B cell (primary cell): ENCODE measurements around the gene KCNC3. TPM values are rescaled to one million over a fixed set of nuclear protein-coding genes. Genes with fewer than 3 reads are reported as not detected.

Experiments used
- ATAC-seq: fragments of 200-7000 bp; cut with Tn5 transposase; one replicate; pipeline ENCODE4 v1.10.0; 2021; ENCODE audit warnings: low read depth, mild to moderate bottlenecking, moderate number of reproducible peaks, moderate library complexity
- CTCF ChIA-PET: fragments of 350-600 bp; sonication (Branson Sonifier 250); formaldehyde crosslinking; loops from one replicate; lab custom pipeline; 2021; ENCODE audit warnings: antibody characterized with exemption, inconsistent platforms; lab: Charles Lee
- POLR2A ChIA-PET: fragments of 350-600 bp; sonication (Branson Sonifier 250); formaldehyde crosslinking; loops from one replicate; lab custom pipeline; 2021; ENCODE audit warnings: antibody characterized with exemption; lab: Charles Lee
- DNase-seq: peaks from one replicate; pipeline ENCODE4 v3.0.0; 2013
- H2AFZ ChIP-seq: 2 replicates; pipeline ENCODE4 v1.6.1; 2012; ENCODE audit warnings: mild to moderate bottlenecking, low read depth, low read length; ENCODE audit not compliant: insufficient read depth, poor library complexity, severe bottlenecking
- H3K27ac ChIP-seq, 2 donors: 1 replicate in 1 of 2; 2 replicates in 1 of 2; pipeline ENCODE4 v1.5.1; 2012 to 2013; ENCODE audit warnings: low read length in 2 of 2, mild to moderate bottlenecking in 2 of 2, moderate library complexity in 1 of 2
- H3K27me3 ChIP-seq, 4 experiments: fragments of 200-600 bp in 1 of 4; sonication (generic) in 1 of 4; replicated peaks in 1 of 4; 1 replicate in 2 of 4; 2 replicates in 2 of 4; pipeline versions ENCODE4 v1.6.1 to v1.7.0; 2013 to 2016; ENCODE audit warnings: low read length in 3 of 4, mild to moderate bottlenecking in 2 of 4, mixed read lengths in 1 of 4, moderate library complexity in 1 of 4; ENCODE audit not compliant: insufficient read depth in 4 of 4, control insufficient read depth in 3 of 4; ENCODE audit errors: control extremely low read depth in 1 of 4
- H3K36me3 ChIP-seq, 2 experiments: replicated peaks in 1 of 2; 1 replicate in 1 of 2; 2 replicates in 1 of 2; pipeline versions ENCODE4 v1.6.1 to v1.7.1; 2013; ENCODE audit warnings: low read length in 1 of 2; ENCODE audit not compliant: insufficient read depth in 2 of 2, control insufficient read depth in 1 of 2; ENCODE audit errors: control extremely low read depth in 1 of 2, extremely low read depth in 1 of 2
- H3K4me1 ChIP-seq, 2 donors: fragments of 200-600 bp in 1 of 2; sonication (generic) in 1 of 2; 1 replicate in 1 of 2; 2 replicates in 1 of 2; pipeline versions ENCODE4 v1.5.1 to v1.6.1; 2013 to 2017; ENCODE audit warnings: low read length in 2 of 2; ENCODE audit not compliant: control insufficient read depth in 2 of 2, insufficient read depth in 2 of 2
- H3K4me2 ChIP-seq: replicated peaks from 2 replicates; pipeline ENCODE3; 2012; ENCODE audit warnings: mild to moderate bottlenecking, low read depth, low read length; ENCODE audit not compliant: poor library complexity, severe bottlenecking
- H3K4me3 ChIP-seq, 5 experiments: fragments of 200-600 bp in 1 of 5; sonication (generic) in 1 of 5; 1 replicate in 3 of 5; 2 replicates in 2 of 5; pipeline versions ENCODE4 v1.5.1 to v1.7.0; 2011 to 2016; ENCODE audit warnings: low read length in 4 of 5, mild to moderate bottlenecking in 4 of 5, low read depth in 2 of 5, control low read depth in 1 of 5, moderate library complexity in 1 of 5; ENCODE audit not compliant: insufficient read depth in 1 of 5; ENCODE audit errors: control extremely low read depth in 1 of 5, extremely low read depth in 1 of 5
- H3K79me2 ChIP-seq: fragments of 200-600 bp; sonication (generic); one replicate; pipeline ENCODE4 v1.6.0; 2016; ENCODE audit warnings: low read length; ENCODE audit not compliant: control insufficient read depth, insufficient read depth
- H3K9ac ChIP-seq: fragments of 200-600 bp; sonication (generic); 2 replicates; pipeline ENCODE4 v1.6.1; 2017; ENCODE audit warnings: mild to moderate bottlenecking, low read length, moderate library complexity
- H3K9me3 ChIP-seq, 3 donors: one replicate each; pipeline versions ENCODE4 v1.6.1 to v1.7.1; 2013; ENCODE audit warnings: low read length in 2 of 3; ENCODE audit not compliant: control insufficient read depth in 2 of 3, insufficient read depth in 1 of 3; ENCODE audit errors: control extremely low read depth in 1 of 3
- H4K20me1 ChIP-seq: 2 replicates; pipeline ENCODE4 v1.6.0; 2012; ENCODE audit warnings: mild to moderate bottlenecking, low read length; ENCODE audit not compliant: insufficient read depth, control insufficient read depth, poor library complexity, severe bottlenecking
- H3K27ac Mint-ChIP-seq: one replicate; pipeline ENCODE4 v1.8.0; 2021; ENCODE audit warnings: mixed read lengths
- H3K27me3 Mint-ChIP-seq: one replicate; pipeline ENCODE4 v1.8.0; 2021; ENCODE audit warnings: mixed read lengths
- H3K4me1 Mint-ChIP-seq: one replicate; pipeline ENCODE4 v1.8.0; 2021; ENCODE audit warnings: mixed read lengths
- H3K4me3 Mint-ChIP-seq: one replicate; pipeline ENCODE4 v1.8.0; 2021; ENCODE audit warnings: mixed read lengths
- H3K9me3 Mint-ChIP-seq: one replicate; pipeline ENCODE4 v1.8.0; 2022; ENCODE audit warnings: mixed read lengths; ENCODE audit not compliant: insufficient read depth
- EZH2 ChIP-seq: IDR thresholded peaks from 2 replicates; pipeline ENCODE4 v1.6.1; 2012; ENCODE audit warnings: borderline replicate concordance, low read depth, mild to moderate bottlenecking, moderate library complexity, low read length; ENCODE audit not compliant: insufficient read depth, poor library complexity, severe bottlenecking
- WGBS: methylation state at CpG from one replicate; pipeline ENCODE4 v1.1.5; 2013; ENCODE audit warnings: missing lambda C conversion rate; ENCODE audit not compliant: insufficient coverage; 5-methylcytosine and 5-hydroxymethylcytosine counted together
- intact Hi-C: fragments of 100-400 bp; cut with micrococcal nuclease; formaldehyde crosslinking; loops from one replicate; pipeline ENCODE4 v1.10.0; 2022
- polyA plus RNA-seq: library from polyadenylated mRNA; depleted of rRNA; stranded (reverse); fragments of >200 nt; gene quantifications from 2 replicates; pipeline ENCODE4 v1.2.3, GENCODE V29; 2012
- total RNA-seq, 2 donors: library from RNA; stranded (reverse); fragments of 120-200 nt in 1 of 2; gene quantifications; 1 replicate in 1 of 2; 2 replicates in 1 of 2; pipeline versions ENCODE4 v1.2.3 to v1.2.4, GENCODE V29; 2013 to 2022
- TF ChIP-seq, protein P1 (sequence below): fragments of 200-600 bp; IDR thresholded peaks from one replicate; pipeline ENCODE4 v1.8.0; 2022; ENCODE audit warnings: antibody characterized with exemption, mild to moderate bottlenecking

The KCNC3 gene
- total and polyA plus RNA-seq, 2 donors (not counting 1 experiment from before 2014, with no cell fraction given): 12.3 to 23.0 TPM

DNA sequence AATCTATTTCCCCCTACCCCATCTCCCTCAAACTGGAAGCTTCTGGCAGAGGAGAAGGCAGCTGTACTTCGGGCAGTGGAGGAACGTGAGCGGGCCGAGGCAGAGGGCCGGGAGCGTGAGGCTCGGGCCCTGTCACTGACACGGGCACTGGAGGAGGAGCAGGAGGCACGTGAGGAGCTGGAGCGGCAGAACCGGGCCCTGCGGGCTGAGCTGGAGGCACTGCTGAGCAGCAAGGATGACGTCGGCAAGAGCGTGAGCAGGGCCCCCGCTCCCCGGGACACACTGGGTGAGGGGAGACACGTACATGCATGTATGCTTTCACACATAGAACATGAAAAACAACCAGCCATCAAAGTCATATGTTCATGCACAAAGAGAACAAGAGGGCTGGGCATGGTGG lies 42.7 kb downstream of the KCNC3 start:
- Histone ChIP-seq H3K4me1 (no peaks in the 10 kb centered on the region), H3K27ac (no peak overlapping the region), H3K9ac (no peak overlapping the region), H4K20me1 (no peaks in the 10 kb centered on the region), H3K9me3 (peaks cover 2 to 43% (median 21%) of the 10 kb centered on the region in 3 donors), H3K79me2 (no peaks in the 10 kb centered on the region), H3K27me3 (peaks cover 0 to 26% (median 4%) of the 10 kb centered on the region in 4 experiments), H2AFZ (no peak overlapping the region), H3K4me2 (no peak overlapping the region), H3K36me3 (no peaks in the 10 kb centered on the region), H3K4me3 (no peak overlapping the region)
- CTCF ChIA-PET: no interaction called here
- H3K9me3 Mint-ChIP-seq: peaks cover 17% of the 10 kb centered on the region
- TF ChIP-seq, protein P1, sequence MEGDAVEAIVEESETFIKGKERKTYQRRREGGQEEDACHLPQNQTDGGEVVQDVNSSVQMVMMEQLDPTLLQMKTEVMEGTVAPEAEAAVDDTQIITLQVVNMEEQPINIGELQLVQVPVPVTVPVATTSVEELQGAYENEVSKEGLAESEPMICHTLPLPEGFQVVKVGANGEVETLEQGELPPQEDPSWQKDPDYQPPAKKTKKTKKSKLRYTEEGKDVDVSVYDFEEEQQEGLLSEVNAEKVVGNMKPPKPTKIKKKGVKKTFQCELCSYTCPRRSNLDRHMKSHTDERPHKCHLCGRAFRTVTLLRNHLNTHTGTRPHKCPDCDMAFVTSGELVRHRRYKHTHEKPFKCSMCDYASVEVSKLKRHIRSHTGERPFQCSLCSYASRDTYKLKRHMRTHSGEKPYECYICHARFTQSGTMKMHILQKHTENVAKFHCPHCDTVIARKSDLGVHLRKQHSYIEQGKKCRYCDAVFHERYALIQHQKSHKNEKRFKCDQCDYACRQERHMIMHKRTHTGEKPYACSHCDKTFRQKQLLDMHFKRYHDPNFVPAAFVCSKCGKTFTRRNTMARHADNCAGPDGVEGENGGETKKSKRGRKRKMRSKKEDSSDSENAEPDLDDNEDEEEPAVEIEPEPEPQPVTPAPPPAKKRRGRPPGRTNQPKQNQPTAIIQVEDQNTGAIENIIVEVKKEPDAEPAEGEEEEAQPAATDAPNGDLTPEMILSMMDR: no peak
- TF ChIP-seq EZH2: no peak
- POLR2A ChIA-PET: no interaction called here
- H3K4me1 Mint-ChIP-seq: no peaks in the 10 kb centered on the region
- WGBS: 96% methylated on average over 17 of the region's 18 CpGs
- intact Hi-C loops: no loop called here
- no peak for DNase-seq
- H3K4me3 Mint-ChIP-seq: no peak overlapping the region
- H3K27ac Mint-ChIP-seq: no peak overlapping the region
- H3K27me3 Mint-ChIP-seq: peaks cover 37% of the 10 kb centered on the region
- ATAC-seq: no peak

- Mint-ChIP-seq H3K27ac (no peak overlapping the region), H3K4me3 (no peak overlapping the region), H3K27me3 (peaks cover 39% of the 10 kb centered on the region), H3K4me1 (no peaks in the 10 kb centered on the region), H3K9me3 (peaks cover 17% of the 10 kb centered on the region)
- peaks cover 2 to 43% (median 21%) of the 10 kb centered on the region in 3 donors for H3K9me3 ChIP-seq
- ChIA-PET CTCF (no interaction called here), POLR2A (no interaction called here)
- no peak overlapping the region for H3K4me2 ChIP-seq
- H3K27ac ChIP-seq: no peak overlapping the region
- intact Hi-C loops: no loop called here
- ATAC-seq (no peak), DNase-seq (no peak)
- H4K20me1 ChIP-seq: no peaks in the 10 kb centered on the region
- no peak overlapping the region for H3K4me3 ChIP-seq
- H3K79me2 ChIP-seq: no peaks in the 10 kb centered on the region
- H3K36me3 ChIP-seq: no peaks in the 10 kb centered on the region
- H2AFZ ChIP-seq: no peak overlapping the region
- H3K4me1 ChIP-seq: no peaks in the 10 kb centered on the region
- no CpG with 5 or more reads among the region's 2 CpGs for WGBS
- no peak for TF ChIP-seq EZH2
- TF ChIP-seq, protein P1: no peak
- H3K27me3 ChIP-seq: peaks cover 0 to 24% (median 4%) of the 10 kb centered on the region in 4 experiments
- H3K9ac ChIP-seq: no peak overlapping the region
These were observed 43.3 kb downstream of the KCNC3 start for GRCh38 chr19:50285833-50286232.
